Mucosa of stomach (tissue), 1 donor: Measurements from ENCODE around the gene LHX1.

Experiments used
- H3K27me3 ChIP-seq: one replicate; pipeline ENCODE4 v1.7.0; 2013; ENCODE audit warnings: mild to moderate bottlenecking, low read length; ENCODE audit not compliant: control insufficient read depth, insufficient read depth
- H3K36me3 ChIP-seq: one replicate; pipeline ENCODE4 v1.7.0; 2013; ENCODE audit warnings: low read length; ENCODE audit not compliant: control insufficient read depth, insufficient read depth
- H3K4me1 ChIP-seq: one replicate; pipeline ENCODE4 v1.7.0; 2013; ENCODE audit warnings: mild to moderate bottlenecking, low read length; ENCODE audit not compliant: control insufficient read depth, insufficient read depth
- H3K4me3 ChIP-seq: one replicate; pipeline ENCODE4 v1.7.0; 2013; ENCODE audit warnings: low read length
- H3K9ac ChIP-seq: one replicate; pipeline ENCODE4 v1.7.0; 2013; ENCODE audit warnings: mild to moderate bottlenecking, low read length, moderate library complexity
- H3K9me3 ChIP-seq: one replicate; pipeline ENCODE4 v1.7.0; 2013; ENCODE audit warnings: mild to moderate bottlenecking, low read length, moderate library complexity; ENCODE audit not compliant: control insufficient read depth
- donor health status: Pancreatic carcinoma.

LHX1 gene

GRCh38 chr17:36992701-36993100 lies 55.4 kb downstream of the LHX1 start:
- no peak overlapping the region for H3K4me3 ChIP-seq
- H3K36me3 ChIP-seq: peaks cover 6% of the 10 kb centered on the region
- H3K9me3 ChIP-seq: no peaks in the 10 kb centered on the region
- no peak overlapping the region for H3K9ac ChIP-seq
- H3K27me3 ChIP-seq: no peaks in the 10 kb centered on the region
- H3K4me1 ChIP-seq: no peaks in the 10 kb centered on the region

GRCh38 chr17:36993227-36993626 lies 56.0 kb downstream of the LHX1 start:
- no peak overlapping the region for H3K9ac ChIP-seq

More at GRCh38 chr17:36993227-36993626, 56.0 kb downstream of the LHX1 start:
- no peaks in the 10 kb centered on the region for H3K4me1 ChIP-seq
- no peaks in the 10 kb centered on the region for H3K27me3 ChIP-seq
- H3K4me3 ChIP-seq: no peak overlapping the region
- H3K36me3 ChIP-seq: peaks cover 6% of the 10 kb centered on the region
- H3K9me3 ChIP-seq: no peaks in the 10 kb centered on the region
